Measurements from ENCODE around the gene MCCC2.
"Not testable (repeated sequence)": the region's sequence is repeated elsewhere in the genome, so short reads cannot be mapped to it uniquely, and the experiment has no call there.

DNA sequence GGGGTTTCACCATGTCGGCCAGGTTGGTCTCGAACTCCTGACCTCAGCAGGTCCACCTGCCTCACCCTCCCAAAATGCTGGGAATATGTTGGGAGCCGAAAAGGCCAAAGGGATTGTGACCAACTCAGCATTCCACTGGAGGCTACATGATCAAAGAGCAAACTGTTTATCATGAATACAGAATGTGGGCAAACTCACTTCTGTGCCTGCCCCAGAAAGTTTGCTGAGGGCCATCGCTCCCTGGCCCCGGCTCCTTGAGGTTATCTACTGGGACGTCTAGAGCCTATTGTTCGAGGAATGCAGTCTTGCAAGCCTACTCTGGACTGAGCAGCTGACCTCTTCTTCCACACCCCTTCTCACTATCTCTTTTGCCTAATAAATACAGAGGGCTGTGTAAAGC, 15.3 kb upstream of the MCCC2 start:
- TF ChIP-seq, protein P1, sequence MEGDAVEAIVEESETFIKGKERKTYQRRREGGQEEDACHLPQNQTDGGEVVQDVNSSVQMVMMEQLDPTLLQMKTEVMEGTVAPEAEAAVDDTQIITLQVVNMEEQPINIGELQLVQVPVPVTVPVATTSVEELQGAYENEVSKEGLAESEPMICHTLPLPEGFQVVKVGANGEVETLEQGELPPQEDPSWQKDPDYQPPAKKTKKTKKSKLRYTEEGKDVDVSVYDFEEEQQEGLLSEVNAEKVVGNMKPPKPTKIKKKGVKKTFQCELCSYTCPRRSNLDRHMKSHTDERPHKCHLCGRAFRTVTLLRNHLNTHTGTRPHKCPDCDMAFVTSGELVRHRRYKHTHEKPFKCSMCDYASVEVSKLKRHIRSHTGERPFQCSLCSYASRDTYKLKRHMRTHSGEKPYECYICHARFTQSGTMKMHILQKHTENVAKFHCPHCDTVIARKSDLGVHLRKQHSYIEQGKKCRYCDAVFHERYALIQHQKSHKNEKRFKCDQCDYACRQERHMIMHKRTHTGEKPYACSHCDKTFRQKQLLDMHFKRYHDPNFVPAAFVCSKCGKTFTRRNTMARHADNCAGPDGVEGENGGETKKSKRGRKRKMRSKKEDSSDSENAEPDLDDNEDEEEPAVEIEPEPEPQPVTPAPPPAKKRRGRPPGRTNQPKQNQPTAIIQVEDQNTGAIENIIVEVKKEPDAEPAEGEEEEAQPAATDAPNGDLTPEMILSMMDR (conservative IDR thresholded peaks at IDR 0.05; ENCODE audit: low read depth, low read length): not testable (repeated sequence)
- TF ChIP-seq, protein P2, sequence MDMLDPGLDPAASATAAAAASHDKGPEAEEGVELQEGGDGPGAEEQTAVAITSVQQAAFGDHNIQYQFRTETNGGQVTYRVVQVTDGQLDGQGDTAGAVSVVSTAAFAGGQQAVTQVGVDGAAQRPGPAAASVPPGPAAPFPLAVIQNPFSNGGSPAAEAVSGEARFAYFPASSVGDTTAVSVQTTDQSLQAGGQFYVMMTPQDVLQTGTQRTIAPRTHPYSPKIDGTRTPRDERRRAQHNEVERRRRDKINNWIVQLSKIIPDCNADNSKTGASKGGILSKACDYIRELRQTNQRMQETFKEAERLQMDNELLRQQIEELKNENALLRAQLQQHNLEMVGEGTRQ (IDR thresholded peaks at IDR 0.05; ENCODE audit: low read depth, low read length): not testable (repeated sequence)
- TF ChIP-seq POLR2A (IDR thresholded peaks at IDR 0.05; ENCODE audit: low read depth, low read length); MAFK (IDR thresholded peaks at IDR 0.05; ENCODE audit: low read depth, low read length); RAD21 (IDR thresholded peaks at IDR 0.05; ENCODE audit: low read length); MXI1 (IDR thresholded peaks at IDR 0.05; ENCODE audit: borderline replicate concordance, low read depth, low read length); NFE2L2 (IDR thresholded peaks at IDR 0.05; ENCODE audit: low read depth, low read length): not testable (repeated sequence)

Measured in IMR-90 (cell line).